Tibial nerve (tissue), 4 donors: ENCODE measurements around the gene PRPF19. TPM values are rescaled to one million over a fixed set of nuclear protein-coding genes. Genes with fewer than 3 reads are reported as not detected.

Experiments
- DNase-seq, 2 donors: peaks; one replicate each; pipeline ENCODE4 v3.0.0-alpha.2; 2019; ENCODE audit warnings: low spot score in 2 of 2
- H3K27ac ChIP-seq, 4 donors: fragments of 200-600 bp; sonication (generic) in 3 of 4; one replicate each; pipeline ENCODE4 v1.5.1; 2017 to 2019; ENCODE audit warnings: mild to moderate bottlenecking in 1 of 4
- H3K27me3 ChIP-seq, 2 donors: fragments of 200-600 bp; sonication (generic) in 1 of 2; one replicate each; pipeline versions ENCODE4 v1.5.1 to v1.6.0; 2017 to 2019
- H3K36me3 ChIP-seq, 3 donors: fragments of 200-600 bp; sonication (generic); one replicate each; pipeline ENCODE4 v1.5.1; 2018 to 2019
- H3K4me1 ChIP-seq, 4 donors: fragments of 200-600 bp; sonication (generic) in 3 of 4; one replicate each; pipeline ENCODE4 v1.5.1; 2017 to 2019
- H3K4me3 ChIP-seq, 4 donors: fragments of 200-600 bp; sonication (generic) in 3 of 4; one replicate each; pipeline ENCODE4 v1.5.1; 2017 to 2019; ENCODE audit warnings: mild to moderate bottlenecking in 1 of 4, moderate library complexity in 1 of 4
- H3K9me3 ChIP-seq, 4 donors: fragments of 200-600 bp; sonication (generic) in 3 of 4; one replicate each; pipeline ENCODE4 v1.5.1; 2017 to 2019
- EP300 ChIP-seq, 2 donors: sonication (generic); formaldehyde crosslinking; IDR thresholded peaks; one replicate each; pipeline ENCODE4 v1.6.1; 2017; ENCODE audit warnings: antibody characterized with exemption in 2 of 2, mild to moderate bottlenecking in 1 of 2
- POLR2A ChIP-seq, 2 donors: fragments of 450-650 bp; IDR thresholded peaks; one replicate each; pipeline ENCODE4 v1.6.1; 2017; ENCODE audit warnings: antibody characterized with exemption in 2 of 2, mild to moderate bottlenecking in 2 of 2, moderate library complexity in 2 of 2
- WGBS, 2 donors: methylation state at CpG; one replicate each; pipeline ENCODE4 v1.1.5; 2018; 5-methylcytosine and 5-hydroxymethylcytosine counted together
- total RNA-seq, 4 donors: library from RNA; depleted of rRNA; stranded (reverse); fragments of >200 nt; gene quantifications; one replicate each; pipeline ENCODE4 v1.1.0, GENCODE V29; 2016
- TF ChIP-seq, protein P1 (sequence below), 5 experiments: fragments of 200-600 bp in 3 of 5; fragments of 450-650 bp in 2 of 5; sonication (generic) in 3 of 5; IDR thresholded peaks; one replicate each; pipeline ENCODE4 v1.5.1; 2016 to 2019; ENCODE audit warnings: antibody characterized with exemption in 5 of 5, mild to moderate bottlenecking in 3 of 5, moderate library complexity in 2 of 5

PRPF19 gene
- total RNA-seq, 4 donors from 2014 or later = 49.6 to 92.0 (median 55.5) TPM

DNA sequence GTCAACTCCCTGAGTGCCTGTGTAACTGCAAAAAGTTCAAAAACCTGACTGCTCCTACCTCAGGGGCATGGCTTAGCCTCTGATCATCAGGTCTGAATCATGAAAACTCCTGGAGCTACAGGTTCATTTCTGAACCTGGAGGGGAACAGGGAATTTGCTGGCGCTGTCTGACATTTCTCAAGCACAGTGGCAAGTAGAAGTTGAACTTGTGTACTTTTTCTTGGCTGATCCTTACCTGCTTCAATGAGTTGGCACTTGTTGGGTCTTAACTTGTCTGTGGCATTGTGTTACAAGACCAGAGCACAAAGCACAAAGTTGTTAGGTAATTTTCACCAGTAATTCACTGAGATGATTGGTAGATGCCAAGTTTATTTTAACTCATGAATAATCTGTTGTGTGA is 10.9 kb upstream of the PRPF19 start:
- no peak overlapping the region for H3K27ac ChIP-seq
- no peak for DNase-seq
- peaks cover 0 to 65% (median 36%) of the 10 kb centered on the region in 4 donors for H3K4me1 ChIP-seq
- TF ChIP-seq EP300 (IDR thresholded peaks at IDR 0.05) (no peak), POLR2A (IDR thresholded peaks at IDR 0.05) (no peak)
- TF ChIP-seq, protein P1, sequence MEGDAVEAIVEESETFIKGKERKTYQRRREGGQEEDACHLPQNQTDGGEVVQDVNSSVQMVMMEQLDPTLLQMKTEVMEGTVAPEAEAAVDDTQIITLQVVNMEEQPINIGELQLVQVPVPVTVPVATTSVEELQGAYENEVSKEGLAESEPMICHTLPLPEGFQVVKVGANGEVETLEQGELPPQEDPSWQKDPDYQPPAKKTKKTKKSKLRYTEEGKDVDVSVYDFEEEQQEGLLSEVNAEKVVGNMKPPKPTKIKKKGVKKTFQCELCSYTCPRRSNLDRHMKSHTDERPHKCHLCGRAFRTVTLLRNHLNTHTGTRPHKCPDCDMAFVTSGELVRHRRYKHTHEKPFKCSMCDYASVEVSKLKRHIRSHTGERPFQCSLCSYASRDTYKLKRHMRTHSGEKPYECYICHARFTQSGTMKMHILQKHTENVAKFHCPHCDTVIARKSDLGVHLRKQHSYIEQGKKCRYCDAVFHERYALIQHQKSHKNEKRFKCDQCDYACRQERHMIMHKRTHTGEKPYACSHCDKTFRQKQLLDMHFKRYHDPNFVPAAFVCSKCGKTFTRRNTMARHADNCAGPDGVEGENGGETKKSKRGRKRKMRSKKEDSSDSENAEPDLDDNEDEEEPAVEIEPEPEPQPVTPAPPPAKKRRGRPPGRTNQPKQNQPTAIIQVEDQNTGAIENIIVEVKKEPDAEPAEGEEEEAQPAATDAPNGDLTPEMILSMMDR (IDR thresholded peaks at IDR 0.05) = no peak
- H3K27me3 ChIP-seq = no peaks in the 10 kb centered on the region
- WGBS, 2 donors = 93% methylated on average over 1 of the region's 1 CpG
- no peak overlapping the region for H3K4me3 ChIP-seq
- peaks cover 0 to 35% (median 26%) of the 10 kb centered on the region in 3 donors for H3K36me3 ChIP-seq
- H3K9me3 ChIP-seq = no peaks in the 10 kb centered on the region

DNA sequence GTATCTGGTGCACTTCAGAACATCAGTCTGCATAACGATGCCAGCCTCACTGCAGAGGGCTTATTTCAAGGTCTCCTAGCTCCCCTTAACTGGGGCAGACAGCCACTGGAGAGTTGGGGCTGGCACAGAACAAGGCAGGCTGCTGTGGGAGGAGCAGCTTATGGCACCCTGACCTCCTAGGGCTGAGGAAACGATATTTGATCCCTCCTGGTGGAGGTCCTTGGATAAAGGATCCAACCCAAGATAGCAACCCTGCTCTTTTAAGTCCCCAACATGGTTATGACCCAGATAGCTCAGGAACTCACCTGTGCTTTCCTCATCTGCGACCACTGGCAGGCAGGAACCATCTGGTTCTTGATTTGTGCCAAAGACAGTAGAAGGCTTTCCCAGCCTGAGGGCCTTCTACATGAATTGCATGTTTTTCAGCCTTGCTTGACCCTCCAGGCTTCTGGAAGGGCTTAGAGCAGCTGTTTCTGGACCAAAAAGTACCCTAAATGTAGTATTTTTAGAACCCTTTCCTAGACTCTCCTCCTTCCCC is 10.4 kb upstream of the PRPF19 start:
- Histone ChIP-seq H3K4me1 (peaks cover 0 to 65% (median 36%) of the 10 kb centered on the region in 4 donors), H3K36me3 (peaks cover 0 to 30% (median 20%) of the 10 kb centered on the region in 3 donors), H3K4me3 (no peak overlapping the region), H3K27me3 (no peaks in the 10 kb centered on the region), H3K9me3 (no peaks in the 10 kb centered on the region), H3K27ac (peak overlapping the region in 1 of 4 donors; percentile 98)
- TF ChIP-seq EP300 (IDR thresholded peaks at IDR 0.05) (no peak), POLR2A (IDR thresholded peaks at IDR 0.05) (no peak)
- TF ChIP-seq, protein P1 (IDR thresholded peaks at IDR 0.05) = no peak
- WGBS, 2 donors = 62 to 67% methylated on average over 3 of the region's 3 CpGs
- no peak for DNase-seq

DNA sequence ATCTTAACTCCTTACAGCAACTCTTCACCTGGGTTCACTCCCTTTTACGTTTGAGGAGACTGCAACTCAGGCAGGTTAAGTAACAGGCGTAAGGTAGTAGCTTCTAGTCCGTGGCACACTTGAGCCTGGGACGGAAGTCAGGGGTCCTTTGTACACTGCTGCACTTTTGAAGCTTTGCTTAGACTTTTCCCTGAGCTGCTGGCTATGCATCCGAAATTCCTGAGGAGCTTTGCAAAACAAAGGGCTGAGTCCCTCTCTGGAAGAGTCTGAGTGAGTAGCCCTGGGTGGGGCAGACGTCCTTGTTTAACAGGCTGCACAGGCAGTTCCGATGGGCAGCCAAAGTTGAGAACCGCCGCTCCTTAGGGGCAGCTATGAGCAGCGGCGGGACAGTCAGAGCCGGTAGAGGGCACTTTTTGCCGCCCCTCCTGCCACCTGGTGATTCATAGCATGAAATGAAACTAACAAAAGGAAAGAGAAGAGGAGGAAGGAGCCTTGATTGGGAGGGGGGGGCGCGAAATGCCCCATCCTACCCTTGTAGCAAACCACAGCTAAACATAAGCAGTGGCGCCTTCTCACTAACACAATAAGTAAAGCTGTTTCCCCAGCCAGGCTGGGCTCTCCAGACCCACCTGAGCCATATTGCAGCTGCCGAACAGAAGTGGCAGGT is 9.0 kb upstream of the PRPF19 start:
- 6 to 8% methylated on average over 17 of the region's 17 CpGs for WGBS, 2 donors
- peaks cover 0 to 65% (median 36%) of the 10 kb centered on the region in 4 donors for H3K4me1 ChIP-seq
- H3K27me3 ChIP-seq = no peaks in the 10 kb centered on the region
- H3K36me3 ChIP-seq = peaks cover 0 to 16% (median 7%) of the 10 kb centered on the region in 3 donors
- H3K9me3 ChIP-seq = no peaks in the 10 kb centered on the region
- TF ChIP-seq, protein P1 (IDR thresholded peaks at IDR 0.05) = peak in 4 of 5 experiments; percentile 10 to 26 (median 24)
- TF ChIP-seq POLR2A (IDR thresholded peaks at IDR 0.05) (no peak), EP300 (IDR thresholded peaks at IDR 0.05) (peak in 1 of 2 donors; percentile 36)
- peak overlapping the region in 3 of 4 donors; percentile 85 to 99 (median 98) for H3K27ac ChIP-seq
- DNase-seq = peak; percentile 34 to 45
- H3K4me3 ChIP-seq = peak overlapping the region; percentile 69 to 94 (median 72)

DNA sequence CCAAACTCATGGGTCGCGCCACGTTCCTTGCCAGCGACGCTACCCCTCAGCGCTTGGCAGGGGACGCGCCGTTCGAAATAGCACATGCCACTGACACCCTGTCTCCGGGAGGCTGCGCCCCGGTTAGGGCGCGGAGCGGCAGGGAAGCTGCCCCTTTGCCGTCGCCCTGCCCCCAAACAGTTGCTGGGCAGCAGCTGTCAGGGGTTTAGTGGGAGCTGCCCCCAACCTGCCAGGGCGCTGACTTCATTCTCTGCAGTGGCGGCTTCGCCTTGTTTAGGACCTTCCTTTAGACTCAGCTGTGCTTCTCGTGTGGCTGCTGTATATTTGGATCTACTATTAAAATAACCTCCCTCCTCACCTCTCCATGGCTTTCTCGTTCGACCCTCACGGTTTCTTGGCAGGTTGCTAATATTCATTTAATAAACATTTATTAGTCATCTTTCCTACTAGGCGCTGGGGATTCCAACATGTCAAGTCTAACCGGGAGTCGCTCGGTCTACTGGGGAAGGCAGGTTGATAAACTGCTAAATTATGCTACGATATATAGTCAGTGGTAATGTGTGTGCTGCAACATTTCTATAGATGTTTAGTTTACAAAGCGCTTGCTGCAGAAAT is 8.4 kb upstream of the PRPF19 start:
- no peak for DNase-seq
- Histone ChIP-seq H3K27me3 (no peaks in the 10 kb centered on the region), H3K4me3 (peak overlapping the region; percentile 69 to 94 (median 72)), H3K4me1 (peaks cover 0 to 62% (median 34%) of the 10 kb centered on the region in 4 donors), H3K36me3 (peaks cover 0 to 10% (median under 1%) of the 10 kb centered on the region in 3 donors), H3K27ac (peak overlapping the region; percentile 73 to 99 (median 92)), H3K9me3 (no peaks in the 10 kb centered on the region)
- WGBS, 2 donors = 0 to 1% methylated on average over 15 to 18 of the region's 31 CpGs
- TF ChIP-seq, protein P1 (IDR thresholded peaks at IDR 0.05) = no peak
- TF ChIP-seq POLR2A (IDR thresholded peaks at IDR 0.05) (no peak), EP300 (IDR thresholded peaks at IDR 0.05) (no peak)
